ENCODE measurements around the gene KIF15.

DNA sequence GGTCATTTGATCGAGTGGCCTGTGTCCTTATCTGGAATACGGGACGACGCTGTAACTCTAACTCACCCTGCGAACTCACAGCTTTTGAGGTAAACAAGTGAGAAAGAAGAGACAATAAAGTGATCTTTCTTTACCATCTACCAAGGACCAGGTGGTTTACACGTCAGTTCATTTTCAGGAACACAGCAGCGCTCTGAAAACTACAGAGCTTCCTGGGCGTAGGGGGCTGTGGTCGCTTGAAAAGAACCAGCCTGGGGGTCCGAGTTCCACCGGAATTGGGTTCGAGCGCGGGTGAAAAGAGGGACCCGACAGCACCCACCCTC is 532 bp upstream of the KIF15 start:
- TF ChIP-seq, protein P1, sequence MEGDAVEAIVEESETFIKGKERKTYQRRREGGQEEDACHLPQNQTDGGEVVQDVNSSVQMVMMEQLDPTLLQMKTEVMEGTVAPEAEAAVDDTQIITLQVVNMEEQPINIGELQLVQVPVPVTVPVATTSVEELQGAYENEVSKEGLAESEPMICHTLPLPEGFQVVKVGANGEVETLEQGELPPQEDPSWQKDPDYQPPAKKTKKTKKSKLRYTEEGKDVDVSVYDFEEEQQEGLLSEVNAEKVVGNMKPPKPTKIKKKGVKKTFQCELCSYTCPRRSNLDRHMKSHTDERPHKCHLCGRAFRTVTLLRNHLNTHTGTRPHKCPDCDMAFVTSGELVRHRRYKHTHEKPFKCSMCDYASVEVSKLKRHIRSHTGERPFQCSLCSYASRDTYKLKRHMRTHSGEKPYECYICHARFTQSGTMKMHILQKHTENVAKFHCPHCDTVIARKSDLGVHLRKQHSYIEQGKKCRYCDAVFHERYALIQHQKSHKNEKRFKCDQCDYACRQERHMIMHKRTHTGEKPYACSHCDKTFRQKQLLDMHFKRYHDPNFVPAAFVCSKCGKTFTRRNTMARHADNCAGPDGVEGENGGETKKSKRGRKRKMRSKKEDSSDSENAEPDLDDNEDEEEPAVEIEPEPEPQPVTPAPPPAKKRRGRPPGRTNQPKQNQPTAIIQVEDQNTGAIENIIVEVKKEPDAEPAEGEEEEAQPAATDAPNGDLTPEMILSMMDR (IDR thresholded peaks at IDR 0.05), result no peak
- TF ChIP-seq JUN (IDR thresholded peaks at IDR 0.05) (no peak), ESRRA (IDR thresholded peaks at IDR 0.05; ENCODE audit: borderline replicate concordance, low read length) (no peak), RCOR1 (IDR thresholded peaks at IDR 0.05; ENCODE audit: low read depth, low read length) (no peak), CHD2 (IDR thresholded peaks at IDR 0.05; ENCODE audit: low read length, partially characterized antibody) (no peak), KDM1A (IDR thresholded peaks at IDR 0.05; ENCODE audit: low read depth) (no peak), POLR2A (IDR thresholded peaks at IDR 0.05; ENCODE audit: low read length) (no peak), SMC3 (IDR thresholded peaks at IDR 0.05) (no peak), RFX5 (IDR thresholded peaks at IDR 0.05) (no peak)

Data from A549 (cell line).